Measurements from ENCODE around the gene EBP. TPM values are rescaled to one million over a fixed set of nuclear protein-coding genes. Genes with fewer than 3 reads are reported as not detected.
A peak's percentile ranks its signal among the peaks of the same experiment; 100 is the strongest.

The EBP gene
- polyA plus RNA-seq, result 100 to 1,000 TPM; 184 to 314 (median 233) TPM

- peaks cover 2 to 6% (median 3%) of the 10 kb centered on the region in 3 donors for H3K36me3 Mint-ChIP-seq
- H3K27me3 Mint-ChIP-seq (ENCODE audit: low read depth in 3 of 3), result peaks cover 0 to 3% (median 3%) of the 10 kb centered on the region in 3 donors
- peak within 1 kb of the TSS; percentile 86 to 93 (median 91) for H3K4me3 Mint-ChIP-seq
- no peaks in the 10 kb centered on the region for H3K9me3 Mint-ChIP-seq
- H3K27ac Mint-ChIP-seq, result peak within 1 kb of the TSS; percentile 87 to 95 (median 94)
- H3K4me1 Mint-ChIP-seq, result peaks cover 23 to 26% of the 10 kb centered on the region in 2 donors
- DNase-seq, result peak; percentile 91 to 94 (median 91)
Observed at GRCh38 chrX:48521353-48522243, at the start of gene EBP. Gene EBP (plus strand): TSS chrX:48521808. CDS start chrX:48523772, 1,964 bp downstream.

GRCh38 chrX:48472225-48472624 is 49.4 kb upstream of the EBP start:
- no peak overlapping the region for H3K4me3 Mint-ChIP-seq
- H3K9me3 Mint-ChIP-seq, result no peaks in the 10 kb centered on the region
- no peak overlapping the region for H3K27ac Mint-ChIP-seq
- H3K36me3 Mint-ChIP-seq, result no peaks in the 10 kb centered on the region
- H3K27me3 Mint-ChIP-seq (ENCODE audit: low read depth in 3 of 3), result peaks cover 0 to 6% (median 1%) of the 10 kb centered on the region in 3 donors
- H3K4me1 Mint-ChIP-seq, result peaks cover 31 to 34% of the 10 kb centered on the region in 2 donors
- DNase-seq, result no peak

GRCh38 chrX:48472851-48473703 is 48.5 kb upstream of the EBP start:
- Mint-ChIP-seq H3K36me3 (no peaks in the 10 kb centered on the region), H3K27ac (no peak overlapping the region), H3K4me1 (peaks cover 36 to 39% of the 10 kb centered on the region in 2 donors), H3K9me3 (no peaks in the 10 kb centered on the region), H3K27me3 (ENCODE audit: low read depth in 3 of 3) (peaks cover 0 to 8% (median 1%) of the 10 kb centered on the region in 3 donors), H3K4me3 (no peak overlapping the region)
- no peak for DNase-seq

- H3K9me3 Mint-ChIP-seq, result no peaks in the 10 kb centered on the region
- peaks cover 0 to 11% (median 1%) of the 10 kb centered on the region in 3 donors for H3K27me3 Mint-ChIP-seq (ENCODE audit: low read depth in 3 of 3)
- no peak overlapping the region for H3K27ac Mint-ChIP-seq
- H3K4me3 Mint-ChIP-seq, result no peak overlapping the region
- H3K36me3 Mint-ChIP-seq, result no peaks in the 10 kb centered on the region
- no peak for DNase-seq
- peaks cover 35 to 36% of the 10 kb centered on the region in 2 donors for H3K4me1 Mint-ChIP-seq
Observed at GRCh38 chrX:48473704-48473990, 48.0 kb upstream of the EBP start.

- no peak overlapping the region for H3K27ac Mint-ChIP-seq
- peaks cover 34 to 35% of the 10 kb centered on the region in 2 donors for H3K4me1 Mint-ChIP-seq
- peaks cover 0 to 1% (median 0%) of the 10 kb centered on the region in 3 donors for H3K36me3 Mint-ChIP-seq
- peaks cover 0 to 13% (median 1%) of the 10 kb centered on the region in 3 donors for H3K27me3 Mint-ChIP-seq (ENCODE audit: low read depth in 3 of 3)
- no peak for DNase-seq
- no peaks in the 10 kb centered on the region for H3K9me3 Mint-ChIP-seq
- no peak overlapping the region for H3K4me3 Mint-ChIP-seq
Observed at GRCh38 chrX:48474127-48474526, 47.5 kb upstream of the EBP start.

- DNase-seq, result no peak
- no peaks in the 10 kb centered on the region for H3K9me3 Mint-ChIP-seq
Observed at GRCh38 chrX:48474581-48474980, 47.0 kb upstream of the EBP start.

GRCh38 chrX:48475296-48475695 is 46.3 kb upstream of the EBP start:
- no peaks in the 10 kb centered on the region for H3K9me3 Mint-ChIP-seq

More at GRCh38 chrX:48474581-48474980, 47.0 kb upstream of the EBP start:
- Mint-ChIP-seq H3K27ac (no peak overlapping the region), H3K27me3 (ENCODE audit: low read depth in 3 of 3) (peaks cover 0 to 13% (median 1%) of the 10 kb centered on the region in 3 donors), H3K4me1 (peaks cover 30 to 32% of the 10 kb centered on the region in 2 donors), H3K4me3 (peak overlapping the region in 1 of 5 donors; percentile 92), H3K36me3 (peaks cover 0 to 4% (median 0%) of the 10 kb centered on the region in 3 donors)

GRCh38 chrX:48475774-48476577 is 45.6 kb upstream of the EBP start, which contains the start of gene FTSJ1:
Gene FTSJ1 (plus strand): TSS chrX:48476199. CDS start chrX:48478048, 1,849 bp downstream.
- H3K27ac Mint-ChIP-seq, result peak within 1 kb of the TSS; percentile 75 to 96 (median 92)
- peak; percentile 86 to 90 (median 87) for DNase-seq
- H3K9me3 Mint-ChIP-seq, result no peaks in the 10 kb centered on the region
- H3K36me3 Mint-ChIP-seq, result peaks cover 0 to 4% (median 0%) of the 10 kb centered on the region in 3 donors
- H3K4me3 Mint-ChIP-seq, result peak within 1 kb of the TSS; percentile 72 to 92 (median 86)
- peaks cover 0 to 11% (median 1%) of the 10 kb centered on the region in 3 donors for H3K27me3 Mint-ChIP-seq (ENCODE audit: low read depth in 3 of 3)
- H3K4me1 Mint-ChIP-seq, result peaks cover 26 to 28% of the 10 kb centered on the region in 2 donors

More at GRCh38 chrX:48475296-48475695, 46.3 kb upstream of the EBP start:
- Mint-ChIP-seq H3K27ac (peak overlapping the region; percentile 75 to 96 (median 92)), H3K27me3 (ENCODE audit: low read depth in 3 of 3) (peaks cover 0 to 11% (median 1%) of the 10 kb centered on the region in 3 donors), H3K4me3 (peak overlapping the region; percentile 72 to 92 (median 86)), H3K4me1 (peaks cover 26 to 28% of the 10 kb centered on the region in 2 donors), H3K36me3 (peaks cover 0 to 4% (median 0%) of the 10 kb centered on the region in 3 donors)
- DNase-seq, result no peak

GRCh38 chrX:48476919-48477318 is 44.7 kb upstream of the EBP start:
- DNase-seq, result no peak
- Mint-ChIP-seq H3K4me1 (peaks cover 26 to 28% of the 10 kb centered on the region in 2 donors), H3K27ac (peak overlapping the region; percentile 75 to 96 (median 92)), H3K27me3 (ENCODE audit: low read depth in 3 of 3) (peaks cover 0 to 11% (median 1%) of the 10 kb centered on the region in 3 donors), H3K4me3 (peak overlapping the region; percentile 72 to 92 (median 86)), H3K9me3 (no peaks in the 10 kb centered on the region), H3K36me3 (peaks cover 0 to 4% (median 0%) of the 10 kb centered on the region in 3 donors)

GRCh38 chrX:48477960-48478755 is 43.5 kb upstream of the EBP start:
- no peak for DNase-seq
- H3K4me3 Mint-ChIP-seq, result no peak overlapping the region
- H3K9me3 Mint-ChIP-seq, result no peaks in the 10 kb centered on the region
- H3K36me3 Mint-ChIP-seq, result peaks cover 0 to 9% (median 4%) of the 10 kb centered on the region in 3 donors
- H3K27me3 Mint-ChIP-seq (ENCODE audit: low read depth in 3 of 3), result peaks cover 0 to 9% (median 1%) of the 10 kb centered on the region in 3 donors
- H3K4me1 Mint-ChIP-seq, result peaks cover 26 to 28% of the 10 kb centered on the region in 2 donors
- H3K27ac Mint-ChIP-seq, result peak overlapping the region in 2 of 6 donors; percentile 40 to 75

- Mint-ChIP-seq H3K36me3 (peaks cover 0 to 9% (median 4%) of the 10 kb centered on the region in 3 donors), H3K4me3 (peak overlapping the region in 1 of 5 donors; percentile 4), H3K27ac (no peak overlapping the region), H3K27me3 (ENCODE audit: low read depth in 3 of 3) (peaks cover 0 to 9% (median 1%) of the 10 kb centered on the region in 3 donors), H3K4me1 (peaks cover 26 to 28% of the 10 kb centered on the region in 2 donors), H3K9me3 (no peaks in the 10 kb centered on the region)
- DNase-seq, result no peak
Observed at GRCh38 chrX:48478806-48479205, 42.8 kb upstream of the EBP start.

GRCh38 chrX:48480142-48480541 is 41.5 kb upstream of the EBP start:
- Mint-ChIP-seq H3K36me3 (peaks cover 0 to 9% (median 4%) of the 10 kb centered on the region in 3 donors), H3K9me3 (no peaks in the 10 kb centered on the region), H3K4me1 (peaks cover 23 to 26% of the 10 kb centered on the region in 2 donors), H3K4me3 (no peak overlapping the region), H3K27me3 (ENCODE audit: low read depth in 3 of 3) (peaks cover 1 to 9% (median 2%) of the 10 kb centered on the region in 3 donors), H3K27ac (peak overlapping the region in 1 of 6 donors; percentile 46)
- DNase-seq, result no peak
